Measurements from ENCODE around the gene ICAM1. TPM values are rescaled to one million over a fixed set of nuclear protein-coding genes. Genes with fewer than 3 reads are reported as not detected.

The ICAM1 gene
- total RNA-seq, 4 donors from 2014 or later = 8.8 to 33.0 (median 19.6) TPM

- H3K27me3 ChIP-seq = peaks cover 70% of the 10 kb centered on the region
- no peak overlapping the region for H3K27ac ChIP-seq
- ATAC-seq = no peak
- no peak overlapping the region for H3K4me3 ChIP-seq
- WGBS, 2 donors (ENCODE audit: low coverage in 1 of 2) = 85 to 96% methylated on average over 2 to 4 of the region's 4 CpGs
- peaks cover 0 to 37% (median 23%) of the 10 kb centered on the region in 3 donors for H3K4me1 ChIP-seq
- TF ChIP-seq POLR2AphosphoS5 (IDR thresholded peaks at IDR 0.05) (no peak), CTCF (IDR thresholded peaks at IDR 0.05) (no peak), POLR2A (IDR thresholded peaks at IDR 0.05) (no peak), EP300 (IDR thresholded peaks at IDR 0.05) (no peak)
- H3K9me3 ChIP-seq = no peaks in the 10 kb centered on the region
- peaks cover 0 to 26% of the 10 kb centered on the region in 2 donors for H3K36me3 ChIP-seq
These were observed 14.5 kb downstream of the ICAM1 start for GRCh38 chr19:10285393-10285792.

- ATAC-seq = no peak
These were observed 16.1 kb downstream of the ICAM1 start, which contains the start of gene ICAM4 for GRCh38 chr19:10286803-10287737. TSS of gene ICAM4 (plus strand) at chr19:10286955. CDS start at chr19:10287013, 58 bp downstream.

GRCh38 chr19:10288662-10289166 is 17.8 kb downstream of the ICAM1 start:
- Histone ChIP-seq H3K36me3 (peaks cover 0 to 19% of the 10 kb centered on the region in 2 donors), H3K4me1 (peaks cover 0 to 71% (median 42%) of the 10 kb centered on the region in 3 donors), H3K27me3 (peaks cover 94% of the 10 kb centered on the region), H3K4me3 (peak overlapping the region in 1 of 2 donors; percentile 46), H3K27ac (no peak overlapping the region), H3K9me3 (no peaks in the 10 kb centered on the region)
- ATAC-seq = no peak
- WGBS, 2 donors (ENCODE audit: low coverage in 1 of 2) = 0 to 4% methylated on average over 12 to 21 of the region's 23 CpGs
- TF ChIP-seq POLR2A (IDR thresholded peaks at IDR 0.05) (no peak), POLR2AphosphoS5 (IDR thresholded peaks at IDR 0.05) (no peak), EP300 (IDR thresholded peaks at IDR 0.05) (no peak), CTCF (IDR thresholded peaks at IDR 0.05) (no peak)

More at GRCh38 chr19:10286803-10287737, 16.1 kb downstream of the ICAM1 start, which contains the start of gene ICAM4:
- Histone ChIP-seq H3K4me1 (peaks cover 0 to 54% (median 40%) of the 10 kb centered on the region in 3 donors), H3K27me3 (peaks cover 86% of the 10 kb centered on the region), H3K36me3 (peaks cover 0 to 26% of the 10 kb centered on the region in 2 donors), H3K9me3 (no peaks in the 10 kb centered on the region), H3K27ac (peak within 1 kb of the TSS in 2 of 4 donors; percentile 24 to 41), H3K4me3 (peak within 1 kb of the TSS in 1 of 2 donors; percentile 28)
- TF ChIP-seq CTCF (IDR thresholded peaks at IDR 0.05) = no peak
- TF ChIP-seq POLR2A (IDR thresholded peaks at IDR 0.05) = no peak
- no peak for TF ChIP-seq EP300 (IDR thresholded peaks at IDR 0.05)
- TF ChIP-seq POLR2AphosphoS5 (IDR thresholded peaks at IDR 0.05) = no peak
- WGBS, 2 donors (ENCODE audit: low coverage in 1 of 2) = 0 to 27% methylated on average over 4 to 7 of the region's 59 CpGs

- H3K27ac ChIP-seq = no peak overlapping the region
- H3K4me1 ChIP-seq = peaks cover 0 to 76% (median 42%) of the 10 kb centered on the region in 3 donors
- H3K4me3 ChIP-seq = peak overlapping the region in 1 of 2 donors; percentile 46
- H3K36me3 ChIP-seq = peaks cover 0 to 13% of the 10 kb centered on the region in 2 donors
- ATAC-seq = no peak
- 3% methylated on average over 29 of the region's 50 CpGs; no CpG with 5 or more reads in 1 of the 2 donors for WGBS, 2 donors (ENCODE audit: low coverage in 1 of 2)
- no peak for TF ChIP-seq EP300 (IDR thresholded peaks at IDR 0.05)
- TF ChIP-seq POLR2AphosphoS5 (IDR thresholded peaks at IDR 0.05) = no peak
- no peak for TF ChIP-seq CTCF (IDR thresholded peaks at IDR 0.05)
- TF ChIP-seq POLR2A (IDR thresholded peaks at IDR 0.05) = no peak
- no peaks in the 10 kb centered on the region for H3K9me3 ChIP-seq
- H3K27me3 ChIP-seq = peaks cover 94% of the 10 kb centered on the region
These were observed 18.4 kb downstream of the ICAM1 start for GRCh38 chr19:10289167-10289835.
